Type B pancreatic cell (in vitro differentiated cells): Measurements from ENCODE around the gene FOXO1. TPM values are rescaled to one million over a fixed set of nuclear protein-coding genes. Genes with fewer than 3 reads are reported as not detected.
"Not testable (repeated sequence)": the region's sequence is repeated elsewhere in the genome, so short reads cannot be mapped to it uniquely, and the experiment has no call there.

ENCODE experiments used
- DNase-seq: peaks from one replicate; pipeline ENCODE4 v3.0.0; 2021; ENCODE audit warnings: mixed read lengths; ENCODE audit not compliant: unreplicated experiment; ENCODE audit errors: extremely low spot score
- H3K27ac Mint-ChIP-seq: 2 replicates; pipeline ENCODE4 v1.8.0; 2021; ENCODE audit warnings: mild to moderate bottlenecking, mixed read lengths
- H3K27me3 Mint-ChIP-seq: 2 replicates; pipeline ENCODE4 v1.8.0; 2021; ENCODE audit warnings: mixed read lengths
- H3K36me3 Mint-ChIP-seq: 2 replicates; pipeline ENCODE4 v1.8.0; 2021; ENCODE audit warnings: mixed read lengths
- H3K4me1 Mint-ChIP-seq: one replicate; pipeline ENCODE4 v1.8.0; 2021; ENCODE audit warnings: mixed read lengths; ENCODE audit not compliant: unreplicated experiment
- H3K4me3 Mint-ChIP-seq: 2 replicates; pipeline ENCODE4 v1.8.0; 2021; ENCODE audit warnings: mild to moderate bottlenecking, mixed read lengths
- H3K9me3 Mint-ChIP-seq: 2 replicates; pipeline ENCODE4 v1.8.0; 2021; ENCODE audit warnings: mixed read lengths
- long read RNA-seq: library from polyadenylated mRNA; unstranded; transcript quantifications from one replicate; pipeline ENCODE4 v2.0.0, GENCODE V29; 2020
- total RNA-seq: library from RNA; stranded (reverse); gene quantifications from 2 replicates; pipeline ENCODE4 v1.2.1, GENCODE V29; 2021; ENCODE audit warnings: low replicate concordance
- TF ChIP-seq, protein P1 (sequence below): fragments of 200-600 bp; sonication (generic); conservative IDR thresholded peaks from 2 replicates; pipeline ENCODE4 v1.5.0; 2021; ENCODE audit warnings: antibody characterized with exemption, mild to moderate bottlenecking

Gene FOXO1
- 16.9 and 21.5 TPM in 2 replicates for total RNA-seq
- long read RNA-seq, full-length matches to known transcripts: 2 of 8 reads
- long read RNA-seq, partial matches to known transcripts: 2 of 8 reads
- long read RNA-seq, other reads (novel, unspliced or antisense): 4 of 8 reads

GRCh38 chr13:40666045-40666932 lies at the start of gene FOXO1:
Gene FOXO1 (minus strand): TSS chr13:40666641. CDS start chr13:40666212, 429 bp downstream.
- TF ChIP-seq, protein P1, sequence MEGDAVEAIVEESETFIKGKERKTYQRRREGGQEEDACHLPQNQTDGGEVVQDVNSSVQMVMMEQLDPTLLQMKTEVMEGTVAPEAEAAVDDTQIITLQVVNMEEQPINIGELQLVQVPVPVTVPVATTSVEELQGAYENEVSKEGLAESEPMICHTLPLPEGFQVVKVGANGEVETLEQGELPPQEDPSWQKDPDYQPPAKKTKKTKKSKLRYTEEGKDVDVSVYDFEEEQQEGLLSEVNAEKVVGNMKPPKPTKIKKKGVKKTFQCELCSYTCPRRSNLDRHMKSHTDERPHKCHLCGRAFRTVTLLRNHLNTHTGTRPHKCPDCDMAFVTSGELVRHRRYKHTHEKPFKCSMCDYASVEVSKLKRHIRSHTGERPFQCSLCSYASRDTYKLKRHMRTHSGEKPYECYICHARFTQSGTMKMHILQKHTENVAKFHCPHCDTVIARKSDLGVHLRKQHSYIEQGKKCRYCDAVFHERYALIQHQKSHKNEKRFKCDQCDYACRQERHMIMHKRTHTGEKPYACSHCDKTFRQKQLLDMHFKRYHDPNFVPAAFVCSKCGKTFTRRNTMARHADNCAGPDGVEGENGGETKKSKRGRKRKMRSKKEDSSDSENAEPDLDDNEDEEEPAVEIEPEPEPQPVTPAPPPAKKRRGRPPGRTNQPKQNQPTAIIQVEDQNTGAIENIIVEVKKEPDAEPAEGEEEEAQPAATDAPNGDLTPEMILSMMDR: no peak
- Mint-ChIP-seq H3K27me3 (peaks cover 15% of the 10 kb centered on the region), H3K9me3 (no peaks in the 10 kb centered on the region), H3K27ac (peak within 1 kb of the TSS; percentile 77), H3K4me1 (peaks cover 12% of the 10 kb centered on the region), H3K36me3 (peaks cover 3% of the 10 kb centered on the region), H3K4me3 (peak within 1 kb of the TSS; percentile 91)
- peak; percentile 91 for DNase-seq

DNA sequence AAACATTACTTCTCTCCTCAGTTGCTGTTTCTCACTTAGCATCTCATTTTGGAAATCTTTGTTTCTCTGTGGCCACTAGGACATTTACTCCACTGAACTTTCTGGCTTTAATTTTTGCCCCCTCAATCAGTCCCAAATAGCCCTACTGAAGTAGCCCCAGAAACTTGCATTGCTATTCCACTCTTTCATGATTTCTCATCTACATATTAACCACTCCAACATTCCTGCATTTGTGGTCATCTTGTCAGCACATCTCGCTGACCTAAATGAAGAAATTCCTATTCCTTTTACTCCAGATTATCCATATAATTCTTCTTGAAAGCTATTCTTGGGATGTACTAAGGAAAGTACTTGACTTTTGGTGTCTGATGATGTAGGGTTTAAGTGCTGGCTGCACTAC lies 48.0 kb upstream of the FOXO1 start:
- peaks cover 24% of the 10 kb centered on the region for H3K36me3 Mint-ChIP-seq
- H3K9me3 Mint-ChIP-seq: peaks cover 16% of the 10 kb centered on the region
- not testable (repeated sequence) for H3K27ac Mint-ChIP-seq, DNase-seq, H3K27me3 Mint-ChIP-seq, H3K4me3 Mint-ChIP-seq, H3K4me1 Mint-ChIP-seq

DNA sequence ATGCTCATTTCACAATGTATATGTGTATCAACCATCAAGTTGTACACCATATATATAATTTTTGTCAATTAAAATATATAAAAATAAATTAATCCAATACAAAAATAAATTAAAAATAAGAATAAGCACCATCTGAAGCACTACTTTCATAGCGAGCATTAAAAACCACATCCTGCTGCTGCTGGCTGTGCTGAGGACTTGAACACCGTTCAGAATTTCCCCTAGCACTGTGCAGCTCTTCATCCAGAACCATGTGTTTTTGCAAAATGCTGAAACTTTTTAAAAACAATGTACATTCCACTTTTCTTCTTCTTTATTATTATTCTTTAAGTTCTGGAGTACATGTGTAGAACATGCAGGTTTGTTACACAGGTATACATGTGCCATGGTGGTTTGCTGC lies 40.0 kb upstream of the FOXO1 start:
- Mint-ChIP-seq H3K36me3 (peaks cover 12% of the 10 kb centered on the region), H3K27ac (no peak overlapping the region), H3K4me1 (no peaks in the 10 kb centered on the region), H3K4me3 (no peak overlapping the region), H3K27me3 (no peaks in the 10 kb centered on the region), H3K9me3 (peaks cover 21% of the 10 kb centered on the region)
- TF ChIP-seq, protein P1: no peak
- no peak for DNase-seq

DNA sequence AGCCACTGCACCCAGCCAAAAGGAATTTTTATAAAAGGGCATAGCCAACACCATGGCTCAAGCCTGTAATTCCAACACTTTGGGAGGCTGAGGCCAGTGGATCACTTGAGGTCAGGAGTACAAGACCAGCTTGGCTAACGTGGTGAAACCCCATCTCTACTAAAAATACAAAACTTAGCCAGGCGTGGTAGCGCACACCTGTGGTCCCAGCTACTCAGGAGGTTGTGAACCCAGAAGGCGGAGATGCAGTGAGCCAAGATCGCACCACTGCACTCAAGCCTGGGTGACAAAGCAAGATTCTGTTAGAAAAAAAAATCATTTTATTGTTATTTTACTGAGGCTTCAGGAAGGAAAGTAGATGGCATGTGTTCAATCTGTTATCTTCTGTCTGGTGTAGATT lies 31.3 kb upstream of the FOXO1 start:
- TF ChIP-seq, protein P1: no peak
- no peaks in the 10 kb centered on the region for H3K27me3 Mint-ChIP-seq

DNA sequence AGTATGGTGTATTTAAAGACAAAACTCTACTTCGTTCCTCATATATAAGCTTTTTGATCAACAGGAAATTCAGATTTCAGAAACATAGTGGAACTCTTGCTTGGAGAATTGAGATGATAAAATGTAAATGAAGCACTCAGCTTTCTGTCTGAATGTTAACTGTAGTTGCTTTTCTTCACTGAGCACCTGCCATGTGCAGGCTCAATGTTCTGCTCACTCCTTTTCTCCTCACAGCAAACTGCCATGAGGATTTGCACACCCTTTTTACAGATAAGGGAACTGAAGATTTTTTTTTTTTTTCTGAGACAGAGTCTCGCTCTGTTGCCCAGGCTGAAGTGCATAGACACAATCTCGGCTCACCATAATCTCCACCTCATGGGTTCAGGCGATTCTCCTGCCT lies 28.0 kb upstream of the FOXO1 start:
- TF ChIP-seq, protein P1: no peak
- Mint-ChIP-seq H3K4me3 (no peak overlapping the region), H3K36me3 (no peaks in the 10 kb centered on the region)

More for the DNA sequence above, 31.3 kb upstream of the FOXO1 start:
- Mint-ChIP-seq H3K4me1 (no peaks in the 10 kb centered on the region), H3K9me3 (no peaks in the 10 kb centered on the region), H3K36me3 (no peaks in the 10 kb centered on the region), H3K4me3 (no peak overlapping the region), H3K27ac (no peak overlapping the region)
- no peak for DNase-seq

GRCh38 chr13:40692946-40693345 lies 26.5 kb upstream of the FOXO1 start:
- H3K36me3 Mint-ChIP-seq: no peaks in the 10 kb centered on the region
- H3K27me3 Mint-ChIP-seq: no peaks in the 10 kb centered on the region
- no peak for DNase-seq
- TF ChIP-seq, protein P1: no peak
- no peaks in the 10 kb centered on the region for H3K4me1 Mint-ChIP-seq
- H3K9me3 Mint-ChIP-seq: no peaks in the 10 kb centered on the region
- H3K27ac Mint-ChIP-seq: no peak overlapping the region
- H3K4me3 Mint-ChIP-seq: no peak overlapping the region

More for the DNA sequence above, 28.0 kb upstream of the FOXO1 start:
- no peaks in the 10 kb centered on the region for H3K4me1 Mint-ChIP-seq
- H3K27me3 Mint-ChIP-seq: no peaks in the 10 kb centered on the region
- DNase-seq: no peak
- H3K9me3 Mint-ChIP-seq: no peaks in the 10 kb centered on the region
- no peak overlapping the region for H3K27ac Mint-ChIP-seq
